Kidney tubule cell (primary cell): ENCODE measurements around the gene PITPNC1.
A peak's percentile ranks its signal among the peaks of the same experiment; 100 is the strongest.
"Not testable (repeated sequence)": the region's sequence is repeated elsewhere in the genome, so short reads cannot be mapped to it uniquely, and the experiment has no call there.

ENCODE experiments used
- DNase-seq: peaks from one replicate; pipeline ENCODE4 v3.0.0-alpha.2; 2018; ENCODE audit warnings: low spot score

The PITPNC1 gene

GRCh38 chr17:67376737-67377487, at the start of gene PITPNC1:
TSS of gene PITPNC1 (plus strand) at chr17:67377281.
- peak; percentile 89 for DNase-seq

- no peak for DNase-seq
These were observed 49.1 kb upstream of the PITPNC1 start for GRCh38 chr17:67328026-67328425.

- DNase-seq = not testable (repeated sequence)
These were observed 45.5 kb upstream of the PITPNC1 start for GRCh38 chr17:67331381-67332161.

GRCh38 chr17:67332162-67332508, 44.9 kb upstream of the PITPNC1 start:
- not testable (repeated sequence) for DNase-seq

GRCh38 chr17:67335245-67335835, 41.7 kb upstream of the PITPNC1 start:
- no peak for DNase-seq

GRCh38 chr17:67336859-67337258, 40.2 kb upstream of the PITPNC1 start:
- no peak for DNase-seq

GRCh38 chr17:67338353-67338752, 38.7 kb upstream of the PITPNC1 start:
- not testable (repeated sequence) for DNase-seq

DNA sequence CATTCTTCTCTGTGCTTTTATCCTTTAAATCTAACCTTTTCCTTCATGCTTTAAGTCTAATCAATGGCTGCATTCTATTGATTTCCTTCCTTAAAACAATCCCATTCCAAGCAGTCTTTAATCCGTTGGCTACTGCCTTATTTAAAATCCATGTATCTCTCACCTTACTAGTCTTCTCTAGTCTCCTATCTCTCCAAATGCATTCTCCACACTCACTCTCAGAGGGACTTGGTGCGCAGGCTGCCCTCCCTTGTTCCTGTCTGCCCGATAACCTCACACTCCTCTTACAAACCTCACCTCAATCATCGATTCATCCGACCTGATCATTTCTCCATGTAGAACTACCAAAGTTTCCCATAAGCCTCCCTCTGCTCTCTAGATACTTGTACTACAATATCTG, 33.8 kb upstream of the PITPNC1 start:
- no peak for DNase-seq

GRCh38 chr17:67347826-67348225, 29.3 kb upstream of the PITPNC1 start:
- no peak for DNase-seq

GRCh38 chr17:67349420-67349819, 27.7 kb upstream of the PITPNC1 start:
- DNase-seq = no peak

DNA sequence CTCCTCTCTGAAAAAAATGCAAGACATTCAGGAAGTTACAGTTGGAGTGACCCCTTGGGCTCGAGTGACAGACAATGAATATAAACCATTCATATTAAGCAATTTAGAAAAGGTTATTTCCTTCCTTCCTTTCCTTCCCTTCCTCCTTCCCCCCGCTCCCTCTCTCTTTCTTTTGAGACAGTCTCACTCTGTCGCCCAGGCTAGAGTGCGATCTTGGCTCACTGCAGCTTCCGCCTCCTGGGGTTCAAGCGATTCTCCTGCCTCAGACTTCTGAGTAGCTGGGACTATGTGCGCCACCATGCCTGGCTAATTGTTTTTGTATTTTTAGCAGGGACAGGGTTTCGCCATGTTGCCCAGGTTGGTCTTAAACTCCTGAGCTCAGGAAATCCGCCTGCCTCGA, 23.9 kb upstream of the PITPNC1 start:
- no peak for DNase-seq

GRCh38 chr17:67353929-67354574, 23.0 kb upstream of the PITPNC1 start:
- no peak for DNase-seq

DNA sequence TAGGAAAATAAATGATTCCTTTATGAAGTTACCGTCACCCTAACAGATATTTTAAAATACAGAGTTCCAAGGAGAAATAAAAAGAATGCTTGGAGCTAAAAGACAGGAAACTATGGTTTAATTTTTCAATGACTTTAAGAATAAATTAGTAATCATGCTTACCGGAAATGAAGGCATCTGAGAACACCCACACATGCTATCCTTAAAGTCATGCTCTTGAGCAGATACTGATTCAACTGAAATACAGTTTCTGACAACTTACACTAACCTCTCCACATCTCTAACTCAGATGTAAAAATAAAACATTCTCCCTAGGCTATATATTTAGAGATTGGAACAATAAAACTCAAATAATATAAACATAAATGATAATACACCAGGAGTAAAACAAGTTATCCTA, 18.5 kb upstream of the PITPNC1 start:
- DNase-seq = no peak

- DNase-seq = peak; percentile 28
These were observed 16.9 kb upstream of the PITPNC1 start for GRCh38 chr17:67359960-67360791.

- no peak for DNase-seq
These were observed 16.2 kb upstream of the PITPNC1 start for GRCh38 chr17:67360880-67361279.

DNA sequence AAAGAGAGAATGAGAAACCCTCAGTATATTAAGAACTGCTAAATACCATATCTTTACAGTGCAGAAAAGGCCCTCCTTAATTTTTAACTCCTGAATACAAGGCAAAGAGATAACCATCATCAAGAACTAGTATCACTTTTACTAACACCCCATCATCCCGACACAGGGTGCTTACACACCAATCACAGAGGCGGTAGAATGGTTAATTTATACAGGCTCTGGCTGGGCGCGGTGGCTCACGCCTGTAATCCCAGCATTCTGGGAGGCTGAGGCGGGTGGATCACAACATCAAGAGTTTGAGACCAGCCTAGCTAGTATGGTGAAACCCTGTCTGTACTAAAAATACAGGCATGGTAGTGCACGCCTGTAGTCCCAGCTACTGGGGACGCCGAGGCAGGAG, 14.9 kb upstream of the PITPNC1 start:
- DNase-seq = no peak

DNA sequence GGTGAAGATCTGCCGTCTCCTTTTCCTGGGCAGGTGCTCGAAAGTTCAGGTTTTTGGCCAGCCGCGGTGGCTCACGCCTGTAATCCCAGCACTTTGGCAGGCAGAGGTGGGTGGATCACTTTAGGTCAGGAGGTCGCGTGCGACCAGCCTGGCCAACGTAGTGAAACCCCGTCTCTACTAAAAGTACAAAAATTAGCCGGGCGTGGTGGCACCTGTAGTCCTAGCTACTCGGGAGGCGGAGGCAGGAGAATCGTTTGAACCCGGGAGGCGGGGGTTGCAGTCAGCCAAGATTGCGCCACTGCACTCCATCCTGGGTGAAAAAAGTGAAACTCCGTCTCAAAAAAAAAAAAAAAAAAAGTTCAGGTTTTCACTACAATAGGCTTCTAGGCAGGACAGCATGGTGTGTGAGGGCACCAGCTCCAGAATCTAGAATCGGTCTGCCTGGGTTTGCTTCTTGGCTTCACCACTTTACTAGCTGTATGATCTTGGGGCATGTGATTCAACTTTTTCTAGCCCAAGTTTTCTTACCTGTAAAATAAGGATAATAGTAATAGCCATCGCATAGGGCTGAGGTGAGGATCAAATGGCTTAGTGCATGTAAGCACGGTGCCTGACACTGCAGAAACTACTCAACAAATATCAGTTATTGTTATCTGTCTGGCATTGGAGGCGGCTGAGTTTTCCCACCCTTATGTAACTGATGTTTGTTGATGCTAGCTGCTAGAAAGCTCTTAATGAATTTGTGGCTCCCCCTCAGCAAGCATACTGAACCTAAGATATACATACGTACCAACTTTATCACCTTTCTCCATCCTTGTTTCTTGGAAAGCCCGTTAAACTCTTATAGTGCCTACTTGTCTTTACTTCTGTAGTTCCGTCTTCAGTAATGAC, 12.0 kb upstream of the PITPNC1 start:
- DNase-seq = no peak

GRCh38 chr17:67365738-67366192, 11.3 kb upstream of the PITPNC1 start:
- DNase-seq = peak; percentile 73

- peak; percentile 93 for DNase-seq
These were observed 10.6 kb upstream of the PITPNC1 start, which contains the start of gene PSMD12 for GRCh38 chr17:67366193-67367157. TSS of gene PSMD12 (minus strand) at chr17:67366577. CDS start at chr17:67366519, 58 bp downstream.
